Measurements from ENCODE around the gene UBE2QL1. TPM values are rescaled to one million over a fixed set of nuclear protein-coding genes. Genes with fewer than 3 reads are reported as not detected.

Gene UBE2QL1
- total RNA-seq, 1 donor from 2014 or later, result 2.5 TPM

- Histone ChIP-seq H3K4me3 (peak overlapping the region; percentile 43 to 57), H3K9me3 (no peaks in the 10 kb centered on the region), H3K27ac (no peak overlapping the region), H3K36me3 (no peaks in the 10 kb centered on the region), H3K27me3 (no peaks in the 10 kb centered on the region), H3K4me1 (peaks cover 18% of the 10 kb centered on the region)
- DNase-seq (ENCODE audit: extremely low spot score in 2 of 2), result peak in 1 of 2 donors; percentile 81
- TF ChIP-seq POLR2A (IDR thresholded peaks at IDR 0.05) (no peak), CTCF (IDR thresholded peaks at IDR 0.05) (no peak), POLR2AphosphoS5 (IDR thresholded peaks at IDR 0.05; ENCODE audit: insufficient read depth in 1 of 2, low read depth in 1 of 2) (no peak)
- intact Hi-C loops (cut with DNase I), result no loop called here
These were observed 953 bp downstream of the UBE2QL1 start for GRCh38 chr5:6449465-6450158.

- Histone ChIP-seq H3K27me3 (no peaks in the 10 kb centered on the region), H3K4me1 (peaks cover 18% of the 10 kb centered on the region), H3K4me3 (peak overlapping the region in 1 of 2 donors; percentile 57), H3K9me3 (no peaks in the 10 kb centered on the region), H3K27ac (no peak overlapping the region), H3K36me3 (no peaks in the 10 kb centered on the region)
- TF ChIP-seq CTCF (IDR thresholded peaks at IDR 0.05) (no peak), POLR2AphosphoS5 (IDR thresholded peaks at IDR 0.05; ENCODE audit: insufficient read depth in 1 of 2, low read depth in 1 of 2) (no peak), POLR2A (IDR thresholded peaks at IDR 0.05) (no peak)
- no peak for DNase-seq (ENCODE audit: extremely low spot score in 2 of 2)
- intact Hi-C loops (cut with DNase I), result no loop called here
These were observed 1.7 kb downstream of the UBE2QL1 start for GRCh38 chr5:6450319-6450833.

- Histone ChIP-seq H3K4me3 (no peak overlapping the region), H3K9me3 (no peaks in the 10 kb centered on the region), H3K4me1 (peaks cover 18% of the 10 kb centered on the region), H3K27me3 (no peaks in the 10 kb centered on the region), H3K27ac (no peak overlapping the region), H3K36me3 (no peaks in the 10 kb centered on the region)
- DNase-seq (ENCODE audit: extremely low spot score in 2 of 2), result peak in 1 of 2 donors; percentile 58
- intact Hi-C loops (cut with DNase I), result no loop called here
- TF ChIP-seq POLR2AphosphoS5 (IDR thresholded peaks at IDR 0.05; ENCODE audit: insufficient read depth in 1 of 2, low read depth in 1 of 2), result no peak
- no peak for TF ChIP-seq POLR2A (IDR thresholded peaks at IDR 0.05)
- no peak for TF ChIP-seq CTCF (IDR thresholded peaks at IDR 0.05)
These were observed 4.2 kb downstream of the UBE2QL1 start for GRCh38 chr5:6452622-6453504.

GRCh38 chr5:6453937-6454560, 5.4 kb downstream of the UBE2QL1 start:
- Histone ChIP-seq H3K27me3 (no peaks in the 10 kb centered on the region), H3K36me3 (no peaks in the 10 kb centered on the region), H3K27ac (no peak overlapping the region), H3K4me1 (peaks cover 15% of the 10 kb centered on the region), H3K9me3 (no peaks in the 10 kb centered on the region), H3K4me3 (no peak overlapping the region)
- TF ChIP-seq POLR2A (IDR thresholded peaks at IDR 0.05), result no peak
- no peak for TF ChIP-seq POLR2AphosphoS5 (IDR thresholded peaks at IDR 0.05; ENCODE audit: insufficient read depth in 1 of 2, low read depth in 1 of 2)
- no peak for TF ChIP-seq CTCF (IDR thresholded peaks at IDR 0.05)
- intact Hi-C loops (cut with DNase I), result no loop called here
- DNase-seq (ENCODE audit: extremely low spot score in 2 of 2), result peak in 1 of 2 donors; percentile 67
